Measurements from ENCODE around the gene DLEU7. TPM values are rescaled to one million over a fixed set of nuclear protein-coding genes. Genes with fewer than 3 reads are reported as not detected.

Gene DLEU7
- total RNA-seq, 2 experiments from 2014 or later = not detected

DNA sequence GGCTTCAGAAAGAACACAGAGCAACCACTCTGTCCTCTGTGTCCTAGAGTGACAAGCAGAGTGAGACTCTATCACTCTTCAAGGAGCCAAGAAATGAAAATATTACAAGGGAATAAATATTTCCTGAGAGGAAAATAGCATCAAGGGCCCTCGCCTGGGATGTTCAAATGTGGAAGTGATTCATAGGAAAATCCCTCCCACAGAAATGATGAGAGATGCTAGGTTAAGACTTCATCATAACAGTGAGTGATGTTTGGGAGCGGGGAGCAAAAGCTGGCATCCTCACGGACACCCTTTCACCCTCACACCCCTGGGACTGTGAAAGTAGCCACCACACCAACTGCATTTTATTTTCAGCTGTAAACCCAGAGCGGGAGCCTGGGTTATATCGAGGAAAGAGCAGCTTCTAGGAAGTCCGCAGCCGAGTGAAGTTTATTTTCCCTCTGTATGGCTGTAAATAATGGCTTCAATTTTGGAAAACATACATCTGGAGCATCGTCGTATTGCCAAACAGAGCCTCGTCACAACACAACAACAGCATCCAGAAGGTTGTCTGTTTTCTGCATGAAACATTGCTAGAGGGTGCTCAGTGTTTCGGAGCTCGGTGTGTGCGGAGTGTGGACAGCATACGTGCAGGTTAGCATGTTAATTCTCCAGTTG is 54.8 kb downstream of the DLEU7 start:
- no peaks in the 10 kb centered on the region for H3K4me1 Mint-ChIP-seq (ENCODE audit: low read depth)
- peaks cover 2% of the 10 kb centered on the region for H3K9me3 Mint-ChIP-seq (ENCODE audit: insufficient read depth)
- no peak overlapping the region for H3K4me3 Mint-ChIP-seq
- no peaks in the 10 kb centered on the region for H3K36me3 Mint-ChIP-seq (ENCODE audit: low read depth)
- no peak overlapping the region for H3K27ac Mint-ChIP-seq
- DNase-seq = no peak
- ATAC-seq = no peak
- ChIA-PET POLR2A (no interaction called here), CTCF (no interaction called here)
- H3K27me3 Mint-ChIP-seq (ENCODE audit: low read depth) = peaks cover 10% of the 10 kb centered on the region

DNA sequence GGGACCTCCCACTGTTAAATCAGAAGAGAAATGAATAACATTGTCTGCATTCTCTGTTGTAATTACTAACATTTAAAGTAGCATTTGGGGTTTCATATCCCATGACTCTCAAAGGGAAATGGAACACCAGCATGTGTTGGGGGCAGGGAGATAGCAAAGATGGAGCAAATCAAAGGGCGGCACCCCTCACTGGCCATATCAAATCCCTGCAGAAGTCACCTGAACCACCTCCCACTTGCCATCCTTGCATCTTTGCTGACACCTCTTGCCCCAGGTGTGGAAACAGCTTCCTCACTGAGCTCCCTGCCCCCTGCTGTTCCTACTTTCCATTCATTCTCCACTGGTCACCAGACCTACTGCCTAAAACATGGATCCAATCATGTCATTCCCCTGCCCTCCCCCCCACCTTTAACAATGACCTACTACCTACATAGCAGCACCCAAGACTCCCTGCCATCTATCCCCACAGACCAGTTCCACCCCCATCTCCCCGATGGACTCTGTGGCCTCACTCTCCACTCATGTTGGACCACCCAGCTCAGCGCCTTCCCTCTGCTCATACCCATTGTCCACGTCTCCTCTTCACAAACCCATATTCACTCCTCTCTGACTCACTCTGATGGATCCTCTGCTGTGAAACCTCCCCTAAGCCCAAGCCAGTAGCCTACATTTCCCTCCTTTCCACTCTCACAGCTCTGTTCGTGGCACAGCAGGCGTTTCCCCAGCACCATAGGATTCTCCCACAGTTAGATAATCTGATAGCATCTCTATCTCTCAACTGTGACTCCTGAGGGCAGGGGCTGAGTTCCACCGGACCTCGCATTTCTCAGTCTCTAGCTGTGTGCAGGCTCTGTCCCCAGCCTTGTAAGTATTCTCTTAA is 55.9 kb downstream of the DLEU7 start:
- Mint-ChIP-seq H3K36me3 (ENCODE audit: low read depth) (no peaks in the 10 kb centered on the region), H3K4me1 (ENCODE audit: low read depth) (no peaks in the 10 kb centered on the region), H3K4me3 (no peak overlapping the region), H3K27me3 (ENCODE audit: low read depth) (peaks cover 16% of the 10 kb centered on the region), H3K27ac (no peak overlapping the region), H3K9me3 (ENCODE audit: insufficient read depth) (no peaks in the 10 kb centered on the region)
- no peak for ATAC-seq
- CTCF ChIA-PET = no interaction called here
- no peak for DNase-seq
- POLR2A ChIA-PET = no interaction called here

DNA sequence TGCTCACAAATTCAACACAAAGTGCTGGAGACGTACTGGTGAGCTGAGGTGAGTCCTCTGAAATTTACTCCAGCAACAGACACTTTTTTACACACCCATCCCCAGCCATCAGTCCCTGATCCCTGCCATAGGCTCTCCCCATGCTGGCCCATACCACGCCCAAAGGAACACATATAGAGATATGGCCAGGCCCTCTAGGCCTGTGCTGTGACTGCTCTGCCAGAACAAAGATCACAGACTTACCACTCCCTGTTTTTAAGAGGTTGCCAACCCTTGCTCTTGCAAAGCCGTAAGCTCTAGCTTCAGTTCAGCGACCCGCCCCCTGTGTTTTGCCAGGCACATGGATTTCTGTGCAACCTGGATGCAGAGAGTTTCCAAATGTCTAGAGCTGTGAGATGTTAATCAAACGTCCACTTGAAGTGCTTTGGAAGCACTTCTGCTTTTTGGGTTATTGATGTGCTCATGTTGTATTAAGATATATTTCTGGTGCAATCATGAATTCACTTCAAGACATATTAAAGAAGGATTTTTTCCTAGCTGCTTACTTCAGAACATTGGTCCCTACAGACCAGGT is 59.7 kb downstream of the DLEU7 start:
- ChIA-PET CTCF (interaction anchor here (0.9 to 1.7 kb wide), 2 partner anchors 128 to 286 kb away, joined by 3 to 4 read pairs; no protein-coding TSS in a partner anchor), POLR2A (no interaction called here)

DNA sequence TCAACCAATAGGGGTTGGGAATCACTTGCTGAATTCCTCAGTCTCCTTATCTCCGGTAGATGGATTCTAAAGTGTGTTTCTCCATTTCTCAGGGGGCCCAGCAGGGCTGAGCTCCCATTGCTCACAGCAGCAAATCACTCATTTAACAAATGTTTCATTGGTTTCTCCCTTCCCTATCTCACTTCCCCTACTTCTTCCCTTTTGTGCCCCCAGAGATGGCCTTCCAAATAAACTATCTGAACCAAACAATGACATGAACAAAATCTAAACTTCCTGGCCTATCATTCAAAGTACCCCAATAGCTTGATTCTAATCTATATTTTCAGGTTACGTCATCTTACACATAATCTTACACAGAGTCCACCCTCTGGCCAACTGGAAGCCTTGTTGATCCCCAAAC is 60.4 kb downstream of the DLEU7 start:
- Mint-ChIP-seq H3K9me3 (ENCODE audit: insufficient read depth) (no peaks in the 10 kb centered on the region), H3K36me3 (ENCODE audit: low read depth) (no peaks in the 10 kb centered on the region), H3K4me1 (ENCODE audit: low read depth) (no peaks in the 10 kb centered on the region), H3K27me3 (ENCODE audit: low read depth) (peaks cover 27% of the 10 kb centered on the region), H3K4me3 (no peak overlapping the region), H3K27ac (no peak overlapping the region)
- ChIA-PET CTCF (interaction anchor here (0.9 to 1.7 kb wide), 2 partner anchors 129 to 286 kb away, joined by 3 to 4 read pairs; no protein-coding TSS in a partner anchor), POLR2A (no interaction called here)
- ATAC-seq = no peak
- DNase-seq = no peak

More for the DNA sequence above, 59.7 kb downstream of the DLEU7 start:
- Mint-ChIP-seq H3K4me1 (ENCODE audit: low read depth) (no peaks in the 10 kb centered on the region), H3K9me3 (ENCODE audit: insufficient read depth) (no peaks in the 10 kb centered on the region), H3K36me3 (ENCODE audit: low read depth) (no peaks in the 10 kb centered on the region), H3K27ac (no peak overlapping the region), H3K4me3 (no peak overlapping the region), H3K27me3 (ENCODE audit: low read depth) (peaks cover 27% of the 10 kb centered on the region)
- ATAC-seq = no peak
- DNase-seq = no peak

DNA sequence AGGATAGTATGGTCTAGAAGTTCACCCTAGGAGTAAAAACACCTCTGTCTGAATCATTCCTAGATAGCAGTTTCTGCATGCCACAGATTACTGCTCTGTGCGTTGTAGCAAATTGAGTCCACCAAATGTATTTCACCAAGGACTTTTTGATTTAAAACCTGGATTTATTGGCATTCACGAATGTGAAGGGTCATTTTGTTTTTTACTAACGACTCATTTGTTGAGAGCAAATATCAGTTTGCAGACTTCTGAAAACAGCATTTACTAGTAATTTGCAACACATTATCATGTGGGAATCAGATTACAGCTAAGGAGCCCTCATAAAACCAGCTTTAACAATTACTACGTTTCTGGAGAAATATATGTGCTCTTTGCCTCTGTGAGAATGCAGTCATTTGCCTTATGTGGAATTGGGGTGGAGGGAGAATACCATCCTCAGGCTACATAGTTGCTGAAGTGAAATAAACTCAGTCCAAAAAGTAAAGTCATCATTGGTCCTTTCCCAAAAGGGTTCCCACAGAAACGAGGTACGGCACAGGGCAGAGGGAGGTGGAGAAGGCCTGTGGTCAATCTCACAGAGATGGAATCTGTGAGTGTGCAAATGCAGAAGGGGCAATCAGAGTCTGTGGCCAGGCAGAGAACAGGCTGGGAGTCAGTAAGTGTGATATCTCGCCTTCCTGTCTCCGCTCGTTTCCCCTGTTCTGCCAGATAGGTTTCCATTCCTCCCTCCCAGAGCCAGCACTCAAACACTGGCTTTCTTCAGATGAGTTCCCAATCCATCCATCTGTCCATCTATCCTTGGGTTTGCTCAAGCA is 63.1 kb downstream of the DLEU7 start:
- Mint-ChIP-seq H3K36me3 (ENCODE audit: low read depth) (no peaks in the 10 kb centered on the region), H3K9me3 (ENCODE audit: insufficient read depth) (peaks cover 5% of the 10 kb centered on the region), H3K4me3 (no peak overlapping the region), H3K27me3 (ENCODE audit: low read depth) (peaks cover 26% of the 10 kb centered on the region), H3K4me1 (ENCODE audit: low read depth) (no peaks in the 10 kb centered on the region), H3K27ac (no peak overlapping the region)
- CTCF ChIA-PET = no interaction called here
- no peak for DNase-seq
- POLR2A ChIA-PET = no interaction called here
- no peak for ATAC-seq

DNA sequence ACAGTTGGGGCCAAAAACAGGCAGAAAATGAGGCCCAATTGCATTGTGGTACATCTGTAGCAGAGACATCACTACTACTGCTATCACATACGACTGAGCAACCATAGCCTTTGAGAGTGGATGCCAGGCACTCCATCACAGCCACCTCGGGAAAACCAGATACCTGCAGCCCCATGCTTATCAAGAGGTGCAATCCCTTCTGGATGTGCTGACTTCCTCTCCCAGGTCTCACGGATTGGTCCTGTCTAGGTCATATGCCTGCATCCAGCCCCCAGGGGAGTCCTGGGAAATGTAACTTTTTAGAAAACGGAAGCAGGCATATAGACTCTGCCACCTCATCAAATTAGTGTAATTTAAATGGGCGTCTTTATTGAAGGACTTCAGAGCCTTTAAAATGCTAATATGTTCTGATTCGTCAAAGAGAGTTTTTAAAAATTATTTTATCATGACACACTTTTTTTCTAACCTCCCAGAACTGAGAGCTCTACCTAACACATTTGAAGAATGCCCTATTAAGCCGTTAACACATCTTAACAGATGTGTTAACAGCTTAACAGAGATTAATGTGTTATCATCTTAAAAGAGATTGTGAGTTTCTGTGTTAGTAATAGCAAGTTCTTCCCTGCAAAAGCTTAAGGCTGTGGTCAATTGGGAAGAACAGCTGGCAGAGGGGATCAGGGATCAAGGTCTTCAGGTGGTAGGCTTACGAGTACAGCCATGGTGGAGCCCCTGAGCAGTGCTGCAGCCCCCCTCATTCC is 63.9 kb downstream of the DLEU7 start:
- Mint-ChIP-seq H3K27me3 (ENCODE audit: low read depth) (peaks cover 26% of the 10 kb centered on the region), H3K36me3 (ENCODE audit: low read depth) (no peaks in the 10 kb centered on the region), H3K27ac (no peak overlapping the region), H3K4me3 (no peak overlapping the region), H3K9me3 (ENCODE audit: insufficient read depth) (peaks cover 11% of the 10 kb centered on the region), H3K4me1 (ENCODE audit: low read depth) (no peaks in the 10 kb centered on the region)
- ChIA-PET POLR2A (no interaction called here), CTCF (interaction anchor here (0.9 to 1.6 kb wide), 2 partner anchors 12 to 21 kb away, joined by 3 to 6 read pairs; no protein-coding TSS in a partner anchor)
- no peak for ATAC-seq
- DNase-seq = no peak

Other genes starting within 250 kb of the DLEU7 start
- gene RNASEH2B, start 66.1 kb upstream of the DLEU7 start, total RNA-seq = 100 to 1,000 TPM; 105 to 107 TPM